Measurements from ENCODE around the gene BCORL1. TPM values are rescaled to one million over a fixed set of nuclear protein-coding genes. Genes with fewer than 3 reads are reported as not detected.

Gene BCORL1
- total and polyA plus RNA-seq, 2 of the 8 experiments (the other 6 are each of a cell fraction or from before 2014, with no cell fraction given), result 1.4 to 6.2 TPM

- TF ChIP-seq KDM1A (IDR thresholded peaks at IDR 0.05; ENCODE audit: borderline replicate concordance, low read length), result no peak
These were observed 100.7 kb downstream of the BCORL1 start (continued) for GRCh38 chrX:130083107-130083490.
